RWPE2 (cell line): ENCODE measurements around the gene LSM5.

Experiments
- ATAC-seq: fragments of 200-7000 bp; cut with Tn5 transposase; 3 replicates; pipeline ENCODE4 v1.9.1; 2021; ENCODE audit warnings: low read depth
- DNase-seq: peaks from one replicate; pipeline ENCODE4 v3.0.0-alpha.2; 2020; ENCODE audit warnings: low spot score
- H3K27ac ChIP-seq: fragments of 450-650 bp; 2 replicates; pipeline ENCODE4 v1.5.1; 2017; ENCODE audit warnings: mild to moderate bottlenecking; ENCODE audit not compliant: poor library complexity, severe bottlenecking
- H3K27me3 ChIP-seq: fragments of 250-450 bp; sonication (Bioruptor Pico); 2 replicates; pipeline ENCODE4 v1.5.1; 2021; ENCODE audit warnings: mild to moderate bottlenecking, moderate library complexity; ENCODE audit not compliant: insufficient read depth, poor library complexity, severe bottlenecking
- H3K36me3 ChIP-seq: fragments of 250-450 bp; sonication (Bioruptor Pico); 2 replicates; pipeline ENCODE4 v1.5.1; 2020; ENCODE audit warnings: low read depth, mild to moderate bottlenecking, moderate library complexity
- H3K4me1 ChIP-seq: fragments of 250-450 bp; sonication (Bioruptor Pico); 2 replicates; pipeline ENCODE4 v1.5.1; 2021; ENCODE audit warnings: mild to moderate bottlenecking, moderate library complexity; ENCODE audit not compliant: insufficient read depth, poor library complexity, severe bottlenecking
- H3K4me3 ChIP-seq: fragments of 250-450 bp; sonication (Bioruptor Pico); 2 replicates; pipeline ENCODE4 v1.5.1; 2021; ENCODE audit warnings: mild to moderate bottlenecking, moderate library complexity; ENCODE audit not compliant: severe bottlenecking
- H3K9me3 ChIP-seq: fragments of 250-450 bp; sonication (Bioruptor Pico); 2 replicates; pipeline ENCODE4 v1.5.1; 2021; ENCODE audit warnings: mild to moderate bottlenecking, moderate library complexity; ENCODE audit not compliant: severe bottlenecking
- TF ChIP-seq, protein P1 (sequence below): fragments of 450-650 bp; IDR thresholded peaks from one replicate; pipeline ENCODE4 v1.5.1; 2017; ENCODE audit warnings: mild to moderate bottlenecking, moderate library complexity; ENCODE audit not compliant: poor library complexity, severe bottlenecking

LSM5 gene

DNA sequence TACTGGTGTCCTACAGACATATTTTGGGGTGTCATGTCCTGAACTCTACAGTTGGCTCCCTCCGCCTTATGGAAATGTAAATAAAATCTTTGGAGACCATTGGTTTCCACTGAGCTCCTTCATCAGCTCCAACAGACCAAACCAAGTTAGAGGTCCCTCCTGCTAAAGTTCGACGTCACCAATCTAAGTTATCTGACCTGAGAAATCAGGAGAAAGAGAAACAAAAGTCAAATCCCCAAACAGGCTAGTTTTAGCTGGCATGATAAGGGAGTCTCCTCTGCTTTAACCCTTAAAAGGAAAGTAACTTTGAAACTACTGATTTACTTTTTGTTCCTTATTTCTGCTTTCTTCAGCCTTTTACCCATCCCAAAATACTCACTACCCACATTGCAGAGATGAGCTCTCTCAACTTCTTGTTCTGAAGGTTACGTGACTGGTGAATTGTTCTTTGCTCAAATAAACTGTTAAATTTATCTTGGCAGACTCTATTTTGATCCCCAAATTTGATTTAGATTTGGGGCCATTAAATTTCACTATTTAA lies 45.1 kb upstream of the LSM5 start:
- Histone ChIP-seq H3K27me3 (no peaks in the 10 kb centered on the region), H3K36me3 (no peaks in the 10 kb centered on the region), H3K27ac (no peak overlapping the region), H3K4me3 (no peak overlapping the region), H3K4me1 (peaks cover 11% of the 10 kb centered on the region), H3K9me3 (no peaks in the 10 kb centered on the region)
- DNase-seq (no peak), ATAC-seq (no peak)
- TF ChIP-seq, protein P1, sequence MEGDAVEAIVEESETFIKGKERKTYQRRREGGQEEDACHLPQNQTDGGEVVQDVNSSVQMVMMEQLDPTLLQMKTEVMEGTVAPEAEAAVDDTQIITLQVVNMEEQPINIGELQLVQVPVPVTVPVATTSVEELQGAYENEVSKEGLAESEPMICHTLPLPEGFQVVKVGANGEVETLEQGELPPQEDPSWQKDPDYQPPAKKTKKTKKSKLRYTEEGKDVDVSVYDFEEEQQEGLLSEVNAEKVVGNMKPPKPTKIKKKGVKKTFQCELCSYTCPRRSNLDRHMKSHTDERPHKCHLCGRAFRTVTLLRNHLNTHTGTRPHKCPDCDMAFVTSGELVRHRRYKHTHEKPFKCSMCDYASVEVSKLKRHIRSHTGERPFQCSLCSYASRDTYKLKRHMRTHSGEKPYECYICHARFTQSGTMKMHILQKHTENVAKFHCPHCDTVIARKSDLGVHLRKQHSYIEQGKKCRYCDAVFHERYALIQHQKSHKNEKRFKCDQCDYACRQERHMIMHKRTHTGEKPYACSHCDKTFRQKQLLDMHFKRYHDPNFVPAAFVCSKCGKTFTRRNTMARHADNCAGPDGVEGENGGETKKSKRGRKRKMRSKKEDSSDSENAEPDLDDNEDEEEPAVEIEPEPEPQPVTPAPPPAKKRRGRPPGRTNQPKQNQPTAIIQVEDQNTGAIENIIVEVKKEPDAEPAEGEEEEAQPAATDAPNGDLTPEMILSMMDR = no peak

DNA sequence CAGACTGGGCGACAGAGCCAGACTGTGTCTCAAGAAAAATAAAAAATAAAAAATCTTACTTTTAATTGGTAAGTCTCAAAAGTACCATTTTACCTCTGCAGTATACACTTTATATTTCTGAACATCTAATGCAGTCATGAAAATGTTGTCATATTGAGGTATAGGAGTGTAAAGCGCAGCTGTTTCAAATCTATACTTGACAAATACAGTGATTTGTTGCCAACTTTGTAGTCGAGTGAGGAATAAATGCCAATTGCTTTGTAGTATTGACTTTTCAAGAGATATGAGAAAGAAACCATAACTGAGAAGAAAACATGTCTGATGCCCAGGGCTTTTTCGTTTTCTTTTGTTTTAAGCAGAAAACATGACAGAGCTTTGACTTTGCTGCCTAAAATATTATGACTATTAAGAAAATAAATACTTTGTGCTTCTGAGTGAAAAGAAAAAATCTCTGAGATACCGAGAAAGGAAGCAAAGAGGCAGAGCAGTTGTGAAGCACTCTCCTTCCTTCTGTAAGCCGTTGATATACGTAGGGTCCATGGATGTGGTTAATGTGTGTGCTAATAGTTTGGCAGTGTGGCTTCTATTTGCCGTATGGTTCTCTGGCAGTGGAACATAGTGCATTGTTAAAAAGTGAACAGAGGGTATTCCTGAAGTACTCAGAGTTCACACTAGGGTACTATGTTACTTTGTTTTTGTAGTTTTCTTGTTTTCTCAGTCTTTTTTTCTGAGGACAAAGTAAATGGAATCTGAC lies 43.3 kb upstream of the LSM5 start:
- no peak overlapping the region for H3K4me3 ChIP-seq
- no peaks in the 10 kb centered on the region for H3K36me3 ChIP-seq
- ATAC-seq = no peak
- no peak for DNase-seq
- peaks cover 11% of the 10 kb centered on the region for H3K4me1 ChIP-seq
- TF ChIP-seq, protein P1 = no peak
- no peaks in the 10 kb centered on the region for H3K9me3 ChIP-seq
- H3K27ac ChIP-seq = no peak overlapping the region
- H3K27me3 ChIP-seq = no peaks in the 10 kb centered on the region

DNA sequence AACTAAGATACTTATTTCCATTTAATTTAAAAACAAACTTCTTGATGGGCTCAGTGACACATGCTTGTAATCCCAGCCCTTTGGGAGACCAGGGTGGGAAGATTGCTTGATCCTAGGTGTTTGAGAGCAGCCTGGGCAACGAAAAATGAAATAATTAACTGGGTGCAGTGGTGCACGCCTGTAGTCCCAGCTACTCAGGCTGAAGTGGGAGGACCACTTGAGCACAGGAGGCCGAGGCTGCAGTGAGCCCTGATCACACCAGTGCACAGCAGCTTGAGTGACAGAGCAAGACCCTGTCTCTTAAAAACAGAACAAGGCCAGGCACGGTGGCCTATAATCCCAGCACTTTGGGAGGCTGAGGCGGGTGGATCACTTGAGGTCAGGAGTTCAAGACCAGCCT lies 42.5 kb upstream of the LSM5 start:
- Histone ChIP-seq H3K4me3 (no peak overlapping the region), H3K4me1 (peaks cover 11% of the 10 kb centered on the region), H3K36me3 (no peaks in the 10 kb centered on the region), H3K27ac (no peak overlapping the region), H3K9me3 (no peaks in the 10 kb centered on the region), H3K27me3 (no peaks in the 10 kb centered on the region)
- DNase-seq = no peak
- no peak for ATAC-seq
- TF ChIP-seq, protein P1 = no peak

DNA sequence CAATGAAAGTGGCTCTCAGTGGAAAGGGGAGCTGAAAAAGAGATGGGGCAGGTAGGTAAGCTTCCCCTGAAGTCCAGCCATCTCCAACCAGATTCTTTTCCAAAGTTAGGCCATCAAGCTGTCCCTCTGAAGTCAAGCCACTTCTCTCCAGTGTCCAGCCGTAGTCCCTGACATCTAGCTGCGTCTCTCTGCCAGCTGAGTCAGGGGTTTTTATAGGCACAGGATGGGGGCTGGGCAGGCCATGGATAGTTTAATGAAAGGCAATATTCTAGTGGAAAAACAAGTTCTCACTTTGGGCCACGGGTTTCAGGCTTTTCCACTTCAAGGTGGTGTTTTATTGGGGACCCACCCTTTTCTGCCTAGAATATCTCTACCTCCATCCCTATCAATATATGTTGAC lies 41.9 kb upstream of the LSM5 start:
- no peaks in the 10 kb centered on the region for H3K27me3 ChIP-seq
- TF ChIP-seq, protein P1 = no peak
- H3K4me1 ChIP-seq = peaks cover 11% of the 10 kb centered on the region
- no peaks in the 10 kb centered on the region for H3K9me3 ChIP-seq
- H3K36me3 ChIP-seq = no peaks in the 10 kb centered on the region
- DNase-seq = no peak
- H3K27ac ChIP-seq = no peak overlapping the region
- H3K4me3 ChIP-seq = no peak overlapping the region
- ATAC-seq = no peak

DNA sequence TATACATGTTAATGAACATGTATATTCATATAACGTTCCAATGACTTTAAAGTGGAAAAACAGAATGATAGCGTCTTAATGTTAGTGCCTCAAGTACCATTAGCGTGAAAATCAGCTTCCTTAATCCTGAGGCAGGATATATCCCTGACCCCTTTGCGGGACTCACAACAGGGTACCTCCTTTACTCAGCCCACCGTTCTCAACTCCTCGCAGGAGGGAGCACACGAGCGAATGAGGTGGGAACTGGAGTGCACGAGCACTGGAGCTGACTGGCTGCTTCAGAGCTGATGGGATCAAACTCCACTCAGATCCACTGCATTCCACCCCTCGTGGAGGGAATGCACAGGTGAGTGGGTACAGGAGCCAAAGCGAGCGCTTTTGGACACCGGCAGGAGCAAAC lies 41.2 kb upstream of the LSM5 start:
- ATAC-seq (no peak), DNase-seq (no peak)
- Histone ChIP-seq H3K4me1 (peaks cover 4% of the 10 kb centered on the region), H3K27ac (no peak overlapping the region), H3K27me3 (no peaks in the 10 kb centered on the region), H3K4me3 (no peak overlapping the region), H3K9me3 (no peaks in the 10 kb centered on the region), H3K36me3 (no peaks in the 10 kb centered on the region)
- TF ChIP-seq, protein P1 = no peak
